ENCODE data around the gene TRMT112.

The TRMT112 gene

DNA sequence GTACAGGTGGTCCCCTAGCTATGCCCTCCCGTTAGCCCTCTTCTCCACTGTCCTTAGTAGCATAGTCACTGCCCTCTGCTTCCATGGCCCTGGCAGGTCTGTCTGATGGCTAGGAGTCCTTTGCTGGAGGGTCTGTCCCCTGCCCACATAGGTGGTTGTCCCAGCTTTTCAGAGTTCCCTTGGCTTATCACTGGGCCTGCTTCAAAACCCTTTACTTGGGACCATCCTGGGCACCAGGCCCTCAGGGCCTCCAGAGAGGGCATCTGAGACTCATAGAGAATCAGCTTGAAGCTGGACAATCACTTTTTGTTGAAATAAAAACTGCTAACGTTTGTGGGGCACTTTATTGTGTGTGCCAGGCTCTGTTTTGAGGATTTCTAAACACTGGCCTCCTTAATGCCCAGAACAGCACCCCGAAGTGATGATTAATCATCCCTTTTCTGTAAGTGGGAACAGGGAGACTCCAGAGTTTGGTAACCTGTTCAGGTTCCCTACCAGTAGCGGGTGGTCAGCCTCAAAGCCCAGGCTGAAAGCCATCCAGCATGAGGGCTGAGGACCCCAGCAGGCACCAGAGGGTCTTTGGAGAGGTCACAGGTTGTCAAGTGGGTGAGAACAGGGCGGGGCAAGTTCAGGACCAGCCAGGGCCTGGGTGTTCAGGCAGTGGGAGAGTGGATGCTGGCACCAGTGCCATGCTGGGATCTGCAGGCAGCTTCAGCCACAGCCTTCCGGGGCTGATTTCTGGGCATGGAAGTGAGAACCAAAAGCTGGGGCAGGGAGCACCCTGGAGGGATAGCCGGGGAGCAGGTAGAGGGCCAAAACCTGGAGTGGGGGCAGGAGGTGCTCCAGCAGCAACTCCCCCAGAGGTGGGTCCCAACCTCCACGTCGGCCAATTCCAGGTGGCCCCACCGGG lies 26.8 kb downstream of the TRMT112 start:
- no peak for DNase-seq

- DNase-seq: no peak
These were observed 28.3 kb downstream of the TRMT112 start for GRCh38 chr11:64289002-64289564.

GRCh38 chr11:64288353-64288750 lies 29.0 kb downstream of the TRMT112 start:
- no peak for DNase-seq

DNA sequence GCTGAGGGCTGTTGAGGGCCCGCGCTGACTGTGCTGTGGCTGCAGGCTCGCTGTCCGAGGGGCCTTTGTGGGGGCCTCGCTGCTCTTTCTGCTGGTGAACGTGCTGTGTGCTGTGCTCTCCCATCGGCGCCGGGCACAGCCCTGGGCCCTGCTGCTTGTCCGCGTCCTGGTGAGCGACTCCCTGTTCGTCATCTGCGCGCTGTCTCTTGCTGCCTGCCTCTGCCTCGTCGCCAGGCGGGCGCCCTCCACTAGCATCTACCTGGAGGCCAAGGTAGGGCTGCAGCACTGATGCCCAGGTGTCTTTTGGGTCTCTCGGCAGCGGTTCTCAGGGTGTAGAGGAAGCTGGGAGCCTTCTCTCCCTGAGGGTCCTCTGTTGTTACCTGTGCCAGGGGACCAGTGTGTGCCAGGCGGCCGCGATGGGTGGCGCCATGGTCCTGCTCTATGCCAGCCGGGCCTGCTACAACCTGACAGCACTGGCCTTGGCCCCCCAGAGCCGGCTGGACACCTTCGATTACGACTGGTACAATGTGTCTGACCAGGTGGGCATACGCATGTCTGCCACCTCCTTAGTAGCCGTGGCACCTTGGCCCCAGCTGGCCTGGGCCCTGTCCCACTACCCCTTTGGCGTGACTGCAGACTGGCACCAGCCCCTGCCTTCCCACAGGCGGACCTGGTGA lies 29.5 kb downstream of the TRMT112 start:
- DNase-seq: no peak

DNA sequence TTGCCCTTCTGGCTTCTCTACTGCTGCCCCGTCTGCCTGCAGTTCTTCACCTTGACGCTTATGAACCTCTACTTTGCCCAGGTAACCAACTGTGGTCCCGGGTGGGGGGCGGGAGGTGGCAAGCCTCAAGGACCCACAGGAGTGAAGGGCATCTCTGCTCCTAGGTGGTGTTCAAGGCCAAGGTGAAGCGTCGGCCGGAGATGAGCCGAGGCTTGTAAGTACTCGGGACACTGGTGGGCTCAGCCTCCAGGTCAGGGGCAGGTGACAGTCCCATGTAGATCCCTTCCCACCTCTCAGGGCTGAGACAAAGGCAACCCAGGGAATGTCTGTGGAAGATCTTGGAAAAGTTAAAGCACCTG lies 30.6 kb downstream of the TRMT112 start:
- DNase-seq: no peak

DNA sequence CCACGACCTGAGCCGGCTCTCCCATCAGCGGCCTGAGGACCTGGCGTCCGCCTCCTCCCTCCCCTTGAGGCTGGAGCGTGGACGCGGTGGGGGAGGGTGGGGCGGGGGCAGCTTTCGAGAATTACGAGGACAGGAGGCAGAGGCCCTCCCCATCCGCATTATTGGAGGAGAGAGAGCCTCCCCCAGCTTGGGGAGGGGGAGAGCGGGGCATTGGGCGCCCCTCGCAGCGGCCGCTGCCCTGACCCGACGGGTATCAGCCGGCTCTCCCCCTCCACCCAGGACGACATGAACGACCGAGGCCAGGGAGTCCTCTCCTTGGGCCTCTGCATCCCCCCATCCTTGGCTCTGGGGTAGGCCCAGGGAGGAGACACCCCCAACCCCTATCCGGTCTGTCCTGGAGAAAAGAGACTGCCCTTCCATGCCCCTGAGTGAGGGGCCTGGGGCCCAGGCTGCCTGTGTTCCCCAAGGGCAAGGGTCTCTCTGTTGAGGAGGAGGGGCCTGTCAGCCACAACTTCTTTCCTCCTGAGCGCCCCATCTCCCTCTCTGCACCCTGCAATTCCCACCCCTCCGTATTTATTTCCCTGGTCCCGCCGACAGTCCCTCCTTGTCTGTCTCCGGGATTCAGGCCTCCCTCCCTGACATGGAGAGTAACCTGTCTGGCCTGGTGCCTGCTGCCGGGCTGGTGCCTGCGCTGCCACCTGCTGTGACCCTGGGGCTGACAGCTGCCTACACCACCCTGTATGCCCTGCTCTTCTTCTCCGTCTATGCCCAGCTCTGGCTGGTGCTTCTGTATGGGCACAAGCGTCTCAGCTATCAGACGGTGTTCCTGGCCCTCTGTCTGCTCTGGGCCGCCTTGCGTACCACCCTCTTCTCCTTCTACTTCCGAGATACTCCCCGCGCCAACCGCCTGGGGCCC lies 31.2 kb downstream of the TRMT112 start:
- DNase-seq: peak; percentile 1

GRCh38 chr11:64284962-64285884 lies 32.1 kb downstream of the TRMT112 start, which contains the start of gene GPR137:
Gene GPR137, plus strand, starts transcription at chr11:64285848. Its CDS starts 677 bp downstream, at chr11:64286525.
- DNase-seq: peak; percentile 57

GRCh38 chr11:64284048-64284961 lies 33.1 kb downstream of the TRMT112 start, which contains the start of gene BAD:
Gene BAD, minus strand, starts transcription at chr11:64284665. Its CDS starts 297 bp downstream, at chr11:64284368.
- peak; percentile 88 for DNase-seq

DNA sequence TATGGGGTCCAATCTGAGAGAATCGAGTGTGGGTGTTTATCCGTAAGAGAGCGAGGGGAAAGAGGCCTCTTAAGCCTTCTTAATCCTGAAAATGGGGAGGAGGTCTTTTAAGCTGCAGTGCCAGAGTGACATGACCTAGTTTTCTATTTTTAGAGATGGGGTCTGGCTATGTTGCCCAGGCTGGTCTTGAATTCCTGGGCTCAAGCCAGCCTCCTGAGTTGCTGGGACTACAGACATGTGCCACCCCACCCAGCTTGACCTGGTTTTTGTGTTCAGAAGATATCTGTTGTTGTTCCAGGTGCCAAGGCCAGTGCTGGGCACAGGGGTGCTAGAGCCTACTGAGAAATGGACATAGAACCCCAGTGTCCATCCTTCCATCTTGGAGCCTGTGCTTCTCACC lies 34.3 kb downstream of the TRMT112 start:
- no peak for DNase-seq

DNA sequence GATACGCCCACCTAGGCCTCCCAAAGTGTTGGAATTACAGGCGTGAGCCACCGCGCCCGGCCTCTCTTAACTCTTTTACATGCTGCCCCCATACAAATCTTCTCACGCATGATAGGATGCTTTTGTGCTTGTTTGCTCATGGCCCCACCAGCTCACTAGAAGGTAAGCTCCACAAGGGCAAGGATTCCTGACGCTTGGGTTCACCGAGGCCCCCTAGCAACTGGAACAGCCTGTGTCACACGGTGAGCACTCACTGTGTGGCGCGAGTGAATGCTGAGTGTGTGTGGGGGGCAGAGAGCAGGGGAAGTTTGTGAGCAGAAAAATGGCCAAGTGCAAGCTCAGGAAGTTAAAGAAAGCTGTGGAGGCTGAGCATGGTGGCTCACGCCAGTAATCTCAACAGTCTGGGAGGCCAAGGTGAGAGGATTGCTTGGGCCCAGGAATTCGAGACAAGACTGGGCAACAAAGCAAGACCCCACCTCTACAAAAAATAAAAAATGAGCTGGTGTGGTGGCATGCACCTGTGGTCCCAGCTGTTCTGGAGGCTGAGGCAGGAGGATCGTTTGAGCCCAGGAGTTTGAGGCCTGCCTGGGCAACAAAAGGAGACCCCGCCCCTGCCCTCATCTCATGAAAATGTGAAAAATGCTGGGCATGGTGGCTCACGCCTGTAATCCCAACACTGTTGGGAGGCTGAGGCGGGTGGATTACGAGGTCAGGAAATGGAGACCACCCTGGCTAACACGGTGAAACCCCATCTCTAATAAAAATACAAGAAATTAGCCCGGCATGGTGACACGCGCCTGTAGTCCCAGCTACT lies 35.2 kb downstream of the TRMT112 start:
- no peak for DNase-seq

DNA sequence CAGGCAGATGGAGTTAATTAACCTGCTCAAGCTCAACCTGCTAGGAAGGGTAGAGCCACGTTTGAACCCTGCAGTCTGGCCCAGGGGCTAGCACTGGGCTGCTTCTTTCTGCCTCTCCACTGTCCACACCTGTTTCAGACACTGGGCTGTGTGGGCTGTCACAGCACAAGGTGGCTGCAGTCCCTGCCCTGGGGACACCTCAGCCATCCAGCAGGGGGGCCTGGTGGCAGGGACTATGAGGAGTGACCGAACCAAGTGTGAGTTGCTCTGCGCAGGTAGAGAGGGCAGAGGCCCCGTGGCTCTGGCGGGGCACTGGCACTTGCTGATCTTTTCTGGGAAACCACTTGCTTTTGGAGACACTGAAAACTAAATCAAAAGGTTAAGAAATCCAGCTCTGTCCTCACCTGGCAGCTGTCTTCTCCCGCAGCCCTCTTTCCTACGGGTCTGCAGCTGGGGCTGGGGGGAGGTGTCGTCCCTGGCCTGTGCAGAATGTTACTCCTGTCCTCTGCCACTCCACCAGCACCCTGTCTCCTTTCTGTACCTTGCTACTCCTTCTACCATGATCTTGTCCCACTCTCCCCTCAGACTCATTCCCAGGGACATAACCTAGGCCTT lies 38.7 kb downstream of the TRMT112 start:
- no peak for DNase-seq

DNA sequence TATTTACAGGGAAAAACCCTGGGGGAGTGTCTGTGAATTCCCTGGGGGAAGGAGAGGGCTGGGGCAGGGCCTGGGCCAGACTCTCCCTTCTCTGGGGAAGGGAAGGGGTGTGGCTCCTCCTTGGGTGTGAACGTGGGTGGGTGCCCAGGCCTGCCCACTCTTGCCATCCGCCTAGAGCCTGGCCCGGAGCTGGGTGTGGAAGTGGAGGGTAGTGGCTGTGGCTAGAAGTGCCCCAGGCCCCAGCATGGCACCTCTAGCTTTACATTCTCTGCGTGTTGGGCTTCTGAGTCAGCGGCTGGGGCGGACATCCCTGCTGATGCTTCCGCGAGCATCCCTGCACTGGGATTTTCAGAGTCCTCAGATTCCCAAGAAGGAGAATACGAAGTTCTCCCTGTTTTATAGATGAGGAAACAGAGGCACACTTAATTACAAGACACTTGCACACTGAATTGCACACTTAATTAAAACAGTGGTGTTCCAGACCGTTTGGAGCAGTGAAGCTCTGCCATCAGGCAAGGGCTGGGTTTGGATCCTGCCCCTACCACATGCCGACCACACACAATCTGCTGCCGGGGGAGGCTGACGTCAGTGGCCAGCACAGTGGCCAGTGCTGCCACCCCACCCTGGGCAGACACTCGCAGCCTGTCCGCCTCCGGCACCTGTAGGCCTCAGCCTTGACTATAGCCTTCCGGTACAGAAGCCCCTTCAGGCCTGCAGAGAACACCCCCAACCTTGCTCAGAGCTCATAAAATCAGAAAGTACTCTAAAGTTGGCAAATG lies 40.5 kb downstream of the TRMT112 start:
- DNase-seq: no peak

DNA sequence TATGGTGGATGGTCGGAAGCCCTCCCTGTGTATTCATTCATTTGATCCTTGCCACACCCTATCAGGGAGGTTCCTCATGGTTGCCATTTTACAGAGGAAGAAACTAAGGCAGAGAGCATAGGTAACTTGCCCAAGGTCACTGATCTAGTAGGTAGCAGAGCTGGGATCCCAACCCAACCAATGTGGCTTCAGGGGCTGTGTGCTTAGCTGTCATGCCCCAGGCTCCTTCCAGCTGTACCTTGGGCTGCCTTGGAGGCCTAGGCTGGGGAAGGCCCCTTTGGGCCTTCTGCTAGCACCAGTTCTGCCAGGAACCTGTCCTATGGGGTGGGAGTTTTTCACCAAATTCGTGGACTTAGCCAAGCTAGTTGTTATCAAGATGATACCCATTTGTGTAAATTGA lies 41.5 kb downstream of the TRMT112 start:
- DNase-seq: no peak

- DNase-seq: no peak
These were observed 42.1 kb downstream of the TRMT112 start for GRCh38 chr11:64275031-64275800.

DNA sequence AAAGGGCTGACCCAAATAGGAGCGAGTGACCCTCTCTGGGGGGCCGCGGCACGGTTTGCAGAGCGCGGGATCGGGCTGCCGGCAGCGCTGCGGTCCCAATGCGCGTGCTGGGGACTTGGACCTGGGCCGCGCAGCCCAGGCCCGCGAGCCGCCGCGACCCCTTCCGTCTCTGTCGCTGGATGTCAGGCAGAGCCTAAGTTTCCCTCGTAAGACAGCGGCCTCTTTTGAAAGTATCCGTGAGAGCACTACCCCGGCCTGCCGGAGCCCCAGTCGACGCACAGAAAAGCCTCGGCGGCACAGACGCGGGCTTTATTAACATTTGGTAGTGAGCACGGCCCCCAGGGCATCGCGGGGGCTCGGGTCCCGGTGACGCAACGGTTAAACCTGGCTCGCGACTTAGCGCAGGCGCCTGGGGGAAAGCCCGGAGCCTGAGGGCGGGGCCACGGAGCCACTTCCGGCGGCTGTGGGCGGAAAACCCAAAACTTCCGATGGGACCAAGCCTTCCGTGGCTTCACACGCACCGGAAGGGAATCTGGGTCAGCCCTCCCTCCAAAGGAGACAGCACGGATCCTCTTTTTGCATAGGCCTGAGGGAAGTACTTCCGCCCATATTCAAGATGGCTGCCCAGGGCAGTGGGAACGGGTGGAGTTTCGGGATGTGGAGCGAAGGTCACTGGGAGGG lies 47.7 kb downstream of the TRMT112 start:
- DNase-seq: peak; percentile 100

DNA sequence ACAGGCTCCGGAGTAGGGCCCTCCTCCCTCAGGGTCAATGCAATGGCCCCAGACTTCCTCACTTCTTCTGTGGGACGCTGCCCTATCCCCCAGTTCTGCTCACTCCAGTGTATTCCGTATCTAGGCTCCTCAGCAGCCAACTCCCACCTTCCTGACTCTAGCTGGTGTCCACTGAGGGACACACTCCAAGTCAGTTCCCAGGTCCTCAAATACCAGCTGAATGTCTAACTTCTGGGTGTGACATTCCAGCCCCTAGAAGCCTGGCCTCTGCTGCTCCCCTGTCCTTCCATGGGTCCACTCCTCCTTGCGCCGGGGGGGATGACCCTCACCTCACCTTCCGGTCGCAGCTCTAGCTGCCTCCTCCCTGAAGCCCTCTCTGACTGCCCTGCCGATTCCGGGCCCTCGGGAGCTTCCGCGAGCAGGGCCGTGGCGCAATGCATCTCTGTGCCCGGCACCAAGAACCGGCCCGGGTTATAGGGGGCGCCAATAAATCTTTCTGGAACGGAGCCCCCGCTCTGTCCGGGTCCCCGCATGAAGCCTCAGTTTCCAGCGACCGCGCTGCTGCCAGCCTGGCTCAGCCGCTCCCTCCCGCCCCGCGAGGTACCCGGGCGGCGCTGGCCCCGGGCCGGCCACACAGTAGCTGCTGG lies 48.3 kb downstream of the TRMT112 start:
- DNase-seq: peak; percentile 69

Data from MV-4-11 (cell line).